Right lobe of liver (tissue), 4 donors: ENCODE data around the gene NAV2.

ENCODE experiments used
- POLR2A ChIP-seq: fragments of 450-650 bp; IDR thresholded peaks from one replicate; pipeline ENCODE4 v1.6.1; 2017; ENCODE audit warnings: antibody characterized with exemption, mild to moderate bottlenecking
- TF ChIP-seq, protein P1 (sequence below), 4 donors: fragments of 200-600 bp in 3 of 4; fragments of 450-650 bp in 1 of 4; IDR thresholded peaks; one replicate each; pipeline versions ENCODE4 v1.5.1 to v1.8.0; 2016 to 2022; ENCODE audit warnings: antibody characterized with exemption in 4 of 4, mild to moderate bottlenecking in 2 of 4
- donor health status: DM: no; HTN: no; CAD: no.
- donor health status: DM: no; HTN: no; CAD: no.
- donor health status: DM: no; HTN: yes; CAD: no.

DNA sequence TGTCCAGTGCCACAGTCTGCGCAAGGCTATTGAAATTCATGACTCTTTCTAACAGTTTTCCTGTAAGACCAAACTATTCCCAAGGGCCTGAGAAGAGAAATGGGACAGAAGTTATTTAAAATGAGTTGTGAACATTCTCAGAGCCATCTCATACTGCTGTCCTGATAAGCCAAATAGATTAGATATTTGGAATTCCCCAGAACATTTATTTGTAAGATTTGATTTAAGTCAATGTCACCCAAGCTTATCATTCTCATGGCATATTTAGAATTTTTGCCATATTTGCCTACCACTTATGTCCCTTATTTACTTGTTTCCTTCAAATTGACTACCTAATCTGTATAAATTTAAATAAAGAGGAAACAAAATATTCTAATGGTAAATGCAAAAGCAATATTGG, 82.4 kb downstream of the NAV2 start:
- TF ChIP-seq, protein P1, sequence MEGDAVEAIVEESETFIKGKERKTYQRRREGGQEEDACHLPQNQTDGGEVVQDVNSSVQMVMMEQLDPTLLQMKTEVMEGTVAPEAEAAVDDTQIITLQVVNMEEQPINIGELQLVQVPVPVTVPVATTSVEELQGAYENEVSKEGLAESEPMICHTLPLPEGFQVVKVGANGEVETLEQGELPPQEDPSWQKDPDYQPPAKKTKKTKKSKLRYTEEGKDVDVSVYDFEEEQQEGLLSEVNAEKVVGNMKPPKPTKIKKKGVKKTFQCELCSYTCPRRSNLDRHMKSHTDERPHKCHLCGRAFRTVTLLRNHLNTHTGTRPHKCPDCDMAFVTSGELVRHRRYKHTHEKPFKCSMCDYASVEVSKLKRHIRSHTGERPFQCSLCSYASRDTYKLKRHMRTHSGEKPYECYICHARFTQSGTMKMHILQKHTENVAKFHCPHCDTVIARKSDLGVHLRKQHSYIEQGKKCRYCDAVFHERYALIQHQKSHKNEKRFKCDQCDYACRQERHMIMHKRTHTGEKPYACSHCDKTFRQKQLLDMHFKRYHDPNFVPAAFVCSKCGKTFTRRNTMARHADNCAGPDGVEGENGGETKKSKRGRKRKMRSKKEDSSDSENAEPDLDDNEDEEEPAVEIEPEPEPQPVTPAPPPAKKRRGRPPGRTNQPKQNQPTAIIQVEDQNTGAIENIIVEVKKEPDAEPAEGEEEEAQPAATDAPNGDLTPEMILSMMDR (IDR thresholded peaks at IDR 0.05) = no peak
- TF ChIP-seq POLR2A = no peak
